HG03457 (cell line): Measurements from ENCODE around the gene ELOVL6.

ENCODE experiments used
- ATAC-seq: cut with Tn5 transposase; IDR thresholded peaks from one replicate; pipeline ENCODE4 v1.9.1; 2021; ENCODE audit warnings: moderate number of reproducible peaks; ENCODE audit not compliant: unreplicated experiment

ELOVL6 gene

GRCh38 chr4:110129544-110129943 lies 68.9 kb downstream of the ELOVL6 start:
- no peak for ATAC-seq

- ATAC-seq: no peak
These were observed 69.9 kb downstream of the ELOVL6 start for GRCh38 chr4:110128472-110128919.

GRCh38 chr4:110128029-110128428 lies 70.4 kb downstream of the ELOVL6 start:
- ATAC-seq: no peak

GRCh38 chr4:110124711-110125110 lies 73.7 kb downstream of the ELOVL6 start:
- ATAC-seq: no peak

GRCh38 chr4:110122201-110122600 lies 76.2 kb downstream of the ELOVL6 start:
- no peak for ATAC-seq

GRCh38 chr4:110120506-110120905 lies 77.9 kb downstream of the ELOVL6 start:
- ATAC-seq: no peak

GRCh38 chr4:110119880-110120279 lies 78.5 kb downstream of the ELOVL6 start:
- ATAC-seq: no peak

GRCh38 chr4:110119337-110119736 lies 79.1 kb downstream of the ELOVL6 start:
- no peak for ATAC-seq

- no peak for ATAC-seq
These were observed 86.4 kb downstream of the ELOVL6 start for GRCh38 chr4:110112056-110112455.

- no peak for ATAC-seq
These were observed 89.0 kb downstream of the ELOVL6 start for GRCh38 chr4:110109455-110109854.

GRCh38 chr4:110108960-110109359 lies 89.5 kb downstream of the ELOVL6 start:
- ATAC-seq: no peak

- ATAC-seq: peak; percentile 65
These were observed 90.0 kb downstream of the ELOVL6 start for GRCh38 chr4:110108422-110108821.

- no peak for ATAC-seq
These were observed 90.5 kb downstream of the ELOVL6 start for GRCh38 chr4:110107866-110108265.

GRCh38 chr4:110106931-110107296 lies 91.5 kb downstream of the ELOVL6 start:
- no peak for ATAC-seq

- no peak for ATAC-seq
These were observed 93.8 kb downstream of the ELOVL6 start for GRCh38 chr4:110104661-110105060.

GRCh38 chr4:110099638-110100037 lies 98.8 kb downstream of the ELOVL6 start:
- no peak for ATAC-seq

- ATAC-seq: no peak
These were observed 102.0 kb downstream of the ELOVL6 start for GRCh38 chr4:110096405-110096804.

- no peak for ATAC-seq
These were observed 105.8 kb downstream of the ELOVL6 start for GRCh38 chr4:110092646-110093045.

GRCh38 chr4:110091434-110092140 lies 106.8 kb downstream of the ELOVL6 start:
- ATAC-seq: no peak

- peak; percentile 45 for ATAC-seq
These were observed 109.7 kb downstream of the ELOVL6 start for GRCh38 chr4:110088670-110089069.

- no peak for ATAC-seq
These were observed 111.2 kb downstream of the ELOVL6 start for GRCh38 chr4:110087070-110087708.

GRCh38 chr4:110085131-110085530 lies 113.3 kb downstream of the ELOVL6 start:
- ATAC-seq: peak; percentile 65

- ATAC-seq: no peak
These were observed 114.3 kb downstream of the ELOVL6 start for GRCh38 chr4:110084154-110084553.
